Omental fat pad (tissue), 4 donors: Measurements from ENCODE around the gene NIPSNAP2. TPM values are rescaled to one million over a fixed set of nuclear protein-coding genes. Genes with fewer than 3 reads are reported as not detected.
"Not testable (repeated sequence)": the region's sequence is repeated elsewhere in the genome, so short reads cannot be mapped to it uniquely, and the experiment has no call there.

Source experiments
- ATAC-seq: fragments of 150-250 bp; one replicate; pipeline ENCODE4 v1.9.1; 2016; ENCODE audit warnings: mild to moderate bottlenecking, moderate library complexity; ENCODE audit not compliant: low FRiP score
- DNase-seq: peaks from one replicate; pipeline ENCODE4 v3.0.0-alpha.2; 2019; ENCODE audit warnings: low spot score
- CTCF ChIP-seq, 3 donors: fragments of 450-650 bp; IDR thresholded peaks; one replicate each; pipeline ENCODE4 v1.5.1; 2016 to 2017; ENCODE audit warnings: antibody characterized with exemption in 3 of 3, mild to moderate bottlenecking in 3 of 3, moderate library complexity in 2 of 3
- total RNA-seq, 4 donors: library from RNA; depleted of rRNA; stranded (reverse); fragments of >200 nt; gene quantifications; one replicate each; pipeline ENCODE4 v1.1.0, GENCODE V29; 2016

NIPSNAP2 gene
- total RNA-seq, 4 donors from 2014 or later: 43.6 to 73.3 (median 67.2) TPM

GRCh38 chr7:56007167-56007652 is 42.8 kb downstream of the NIPSNAP2 start:
- no peak for ATAC-seq
- no peak for DNase-seq
- TF ChIP-seq CTCF (IDR thresholded peaks at IDR 0.05): no peak

- TF ChIP-seq CTCF (IDR thresholded peaks at IDR 0.05): no peak
- no peak for ATAC-seq
These were observed 43.5 kb downstream of the NIPSNAP2 start for GRCh38 chr7:56007891-56008290.

GRCh38 chr7:56009695-56010094 is 45.3 kb downstream of the NIPSNAP2 start:
- TF ChIP-seq CTCF (IDR thresholded peaks at IDR 0.05): no peak
- ATAC-seq (no peak), DNase-seq (no peak)

More at GRCh38 chr7:56007891-56008290, 43.5 kb downstream of the NIPSNAP2 start:
- DNase-seq: no peak

GRCh38 chr7:56017015-56017414 is 52.6 kb downstream of the NIPSNAP2 start:
- DNase-seq, ATAC-seq: not testable (repeated sequence)

- no peak for DNase-seq
- no peak for ATAC-seq
- no peak for TF ChIP-seq CTCF (IDR thresholded peaks at IDR 0.05)
These were observed 55.1 kb downstream of the NIPSNAP2 start for GRCh38 chr7:56019501-56019900.

- TF ChIP-seq CTCF (IDR thresholded peaks at IDR 0.05): no peak
- DNase-seq: no peak
- ATAC-seq: no peak
These were observed 59.1 kb downstream of the NIPSNAP2 start for GRCh38 chr7:56023500-56023899.

GRCh38 chr7:56026538-56026937 is 62.2 kb downstream of the NIPSNAP2 start:
- DNase-seq (no peak), ATAC-seq (no peak)
- TF ChIP-seq CTCF (IDR thresholded peaks at IDR 0.05): no peak
